Neural cell (in vitro differentiated cells): ENCODE data around the gene ZNF396. TPM values are rescaled to one million over a fixed set of nuclear protein-coding genes. Genes with fewer than 3 reads are reported as not detected.

Experiments used
- H2AFZ ChIP-seq: fragments of 200-600, 300-800 bp; sonication (generic), shearing (Covaris generic); 2 replicates; pipeline ENCODE4 v1.6.0; 2014; ENCODE audit warnings: low read depth, mild to moderate bottlenecking, antibody characterized with exemption, low read length, moderate library complexity
- H3F3A ChIP-seq: fragments of 200-600 bp; shearing (Covaris generic); 2 replicates; pipeline ENCODE4 v1.6.1; 2016; ENCODE audit warnings: mild to moderate bottlenecking, moderate library complexity, mixed read lengths, antibody characterized with exemption, low read length; ENCODE audit not compliant: insufficient read depth, poor library complexity, severe bottlenecking
- H3K27ac ChIP-seq: fragments of 200-600, 300-800 bp; sonication (generic), shearing (Covaris generic); 2 replicates; pipeline ENCODE4 v1.5.1; 2014; ENCODE audit warnings: mild to moderate bottlenecking, low read length, moderate library complexity
- H3K27me3 ChIP-seq: fragments of 300-800, 200-600 bp; sonication (generic), shearing (Covaris generic); 2 replicates; pipeline ENCODE4 v1.6.0; 2014; ENCODE audit warnings: mild to moderate bottlenecking, low read depth, low read length, moderate library complexity; ENCODE audit not compliant: insufficient read depth
- H3K36me3 ChIP-seq: fragments of 300-800, 200-600 bp; sonication (generic), shearing (Covaris generic); 2 replicates; pipeline ENCODE4 v1.5.1; 2014; ENCODE audit warnings: mild to moderate bottlenecking, antibody characterized with exemption, low read length, moderate library complexity; ENCODE audit not compliant: insufficient read depth
- H3K4me2 ChIP-seq: fragments of 300-800, 200-600 bp; sonication (generic), shearing (Covaris generic); 2 replicates; pipeline ENCODE4 v1.6.0; 2014; ENCODE audit warnings: mild to moderate bottlenecking, low read length
- H3K4me3 ChIP-seq: fragments of 300-800, 200-600 bp; sonication (generic), shearing (Covaris generic); 2 replicates; pipeline ENCODE4 v1.5.1; 2014; ENCODE audit warnings: mild to moderate bottlenecking, low read length, moderate library complexity
- H3K79me2 ChIP-seq: fragments of 200-600 bp; shearing (Covaris generic); replicated peaks from 2 replicates; pipeline ENCODE4 v1.6.0; 2014; ENCODE audit warnings: mild to moderate bottlenecking, low read length, moderate library complexity; ENCODE audit not compliant: insufficient read depth
- H3K9ac ChIP-seq: fragments of 300-800, 200-600 bp; sonication (generic), shearing (Covaris generic); 2 replicates; pipeline ENCODE4 v1.6.1; 2016; ENCODE audit warnings: mild to moderate bottlenecking, low read length, mixed read lengths
- H3K9me2 ChIP-seq: fragments of 200-600 bp; shearing (Covaris generic); 2 replicates; pipeline ENCODE4 v1.6.1; 2016; ENCODE audit warnings: mild to moderate bottlenecking, low read length, mixed read lengths; ENCODE audit not compliant: insufficient read depth
- H3K9me3 ChIP-seq: fragments of 200-600, 300-800 bp; sonication (generic), shearing (Covaris generic); 2 replicates; pipeline ENCODE4 v1.6.1; 2016; ENCODE audit warnings: mild to moderate bottlenecking, mixed run types, low read length, moderate library complexity, mixed read lengths
- H4K20me1 ChIP-seq: fragments of 200-600 bp; shearing (Covaris generic); 2 replicates; pipeline ENCODE4 v1.6.1; 2016; ENCODE audit warnings: mild to moderate bottlenecking, mixed run types; ENCODE audit not compliant: insufficient read depth
- EP300 ChIP-seq: fragments of 450-650 bp; conservative IDR thresholded peaks from 2 replicates; pipeline ENCODE4 v1.6.1; 2014; ENCODE audit warnings: antibody characterized with exemption, mild to moderate bottlenecking, moderate library complexity; ENCODE audit not compliant: poor library complexity, severe bottlenecking
- EZH2 ChIP-seq: fragments of 200-600, 300-800 bp; shearing (Covaris generic), sonication (generic); IDR thresholded peaks from 2 replicates; pipeline ENCODE4 v1.6.1; 2014; ENCODE audit warnings: antibody characterized with exemption, low read length, borderline replicate concordance, mild to moderate bottlenecking; ENCODE audit not compliant: insufficient read depth, poor library complexity, severe bottlenecking
- MXI1 ChIP-seq: fragments of 450-650 bp; conservative IDR thresholded peaks from 2 replicates; pipeline ENCODE4 v1.6.1; 2014; ENCODE audit warnings: antibody characterized with exemption, mild to moderate bottlenecking; ENCODE audit not compliant: poor library complexity, severe bottlenecking
- POLR2AphosphoS5 ChIP-seq: IDR thresholded peaks from 2 replicates; pipeline ENCODE4 v1.6.1; 2012
- RAD21 ChIP-seq: fragments of 450-650 bp; conservative IDR thresholded peaks from 2 replicates; pipeline ENCODE4 v1.6.1; 2014; ENCODE audit warnings: antibody characterized with exemption, mild to moderate bottlenecking, moderate library complexity
- REST ChIP-seq: IDR thresholded peaks from 2 replicates; pipeline ENCODE4 v1.6.1; 2012; ENCODE audit warnings: borderline replicate concordance
- SMC3 ChIP-seq: fragments of 450-650 bp; conservative IDR thresholded peaks from 2 replicates; pipeline ENCODE4 v1.6.1; 2014; ENCODE audit warnings: antibody characterized with exemption, mild to moderate bottlenecking, moderate library complexity; ENCODE audit not compliant: poor library complexity
- TAF1 ChIP-seq: IDR thresholded peaks from 2 replicates; pipeline ENCODE4 v1.6.1; 2012; ENCODE audit warnings: low read depth
- polyA plus RNA-seq: library from polyadenylated mRNA; depleted of rRNA; stranded (reverse); fragments of >200 nt; gene quantifications from 2 replicates; pipeline ENCODE4 v1.2.3, GENCODE V29; 2014
- TF ChIP-seq, protein P1 (sequence below): fragments of 450-650 bp; IDR thresholded peaks from 2 replicates; pipeline ENCODE4 v1.5.1; 2014; ENCODE audit warnings: antibody characterized with exemption, mild to moderate bottlenecking, moderate library complexity; ENCODE audit not compliant: poor library complexity, severe bottlenecking

The ZNF396 gene
- polyA plus RNA-seq, 1 donor from 2014 or later: 0.92 TPM

DNA sequence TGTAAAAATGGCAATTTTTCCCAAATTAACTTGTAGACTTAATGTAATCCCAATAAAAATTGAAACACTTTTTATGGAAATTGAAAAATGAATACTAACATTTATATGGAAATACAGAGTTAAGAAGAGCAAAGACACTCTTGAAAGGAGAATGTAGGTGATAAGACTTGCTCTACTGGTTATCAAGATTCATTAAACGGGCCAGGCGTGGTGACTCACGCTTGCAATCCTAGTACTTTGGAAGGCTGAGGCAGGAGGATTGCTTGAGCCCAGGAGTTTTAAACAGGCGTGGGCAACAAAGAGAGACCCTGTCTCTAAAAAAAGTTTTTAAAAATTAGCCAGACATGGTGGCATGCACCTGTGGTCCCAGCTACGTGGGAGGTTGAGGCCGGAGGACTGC is 29.5 kb upstream of the ZNF396 start:
- TF ChIP-seq TAF1 (no peak), POLR2AphosphoS5 (no peak), REST (no peak), SMC3 (no peak), EP300 (no peak), RAD21 (no peak), MXI1 (no peak), EZH2 (no peak)
- TF ChIP-seq, protein P1, sequence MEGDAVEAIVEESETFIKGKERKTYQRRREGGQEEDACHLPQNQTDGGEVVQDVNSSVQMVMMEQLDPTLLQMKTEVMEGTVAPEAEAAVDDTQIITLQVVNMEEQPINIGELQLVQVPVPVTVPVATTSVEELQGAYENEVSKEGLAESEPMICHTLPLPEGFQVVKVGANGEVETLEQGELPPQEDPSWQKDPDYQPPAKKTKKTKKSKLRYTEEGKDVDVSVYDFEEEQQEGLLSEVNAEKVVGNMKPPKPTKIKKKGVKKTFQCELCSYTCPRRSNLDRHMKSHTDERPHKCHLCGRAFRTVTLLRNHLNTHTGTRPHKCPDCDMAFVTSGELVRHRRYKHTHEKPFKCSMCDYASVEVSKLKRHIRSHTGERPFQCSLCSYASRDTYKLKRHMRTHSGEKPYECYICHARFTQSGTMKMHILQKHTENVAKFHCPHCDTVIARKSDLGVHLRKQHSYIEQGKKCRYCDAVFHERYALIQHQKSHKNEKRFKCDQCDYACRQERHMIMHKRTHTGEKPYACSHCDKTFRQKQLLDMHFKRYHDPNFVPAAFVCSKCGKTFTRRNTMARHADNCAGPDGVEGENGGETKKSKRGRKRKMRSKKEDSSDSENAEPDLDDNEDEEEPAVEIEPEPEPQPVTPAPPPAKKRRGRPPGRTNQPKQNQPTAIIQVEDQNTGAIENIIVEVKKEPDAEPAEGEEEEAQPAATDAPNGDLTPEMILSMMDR: no peak
- Histone ChIP-seq H4K20me1 (no peaks in the 10 kb centered on the region), H3K4me3 (no peak overlapping the region), H3K36me3 (no peaks in the 10 kb centered on the region), H3K4me2 (no peak overlapping the region), H3F3A (no peaks in the 10 kb centered on the region), H3K79me2 (no peaks in the 10 kb centered on the region), H3K9ac (no peak overlapping the region), H3K27me3 (no peaks in the 10 kb centered on the region), H3K27ac (no peak overlapping the region), H3K9me3 (no peaks in the 10 kb centered on the region), H2AFZ (no peak overlapping the region), H3K9me2 (no peaks in the 10 kb centered on the region)

DNA sequence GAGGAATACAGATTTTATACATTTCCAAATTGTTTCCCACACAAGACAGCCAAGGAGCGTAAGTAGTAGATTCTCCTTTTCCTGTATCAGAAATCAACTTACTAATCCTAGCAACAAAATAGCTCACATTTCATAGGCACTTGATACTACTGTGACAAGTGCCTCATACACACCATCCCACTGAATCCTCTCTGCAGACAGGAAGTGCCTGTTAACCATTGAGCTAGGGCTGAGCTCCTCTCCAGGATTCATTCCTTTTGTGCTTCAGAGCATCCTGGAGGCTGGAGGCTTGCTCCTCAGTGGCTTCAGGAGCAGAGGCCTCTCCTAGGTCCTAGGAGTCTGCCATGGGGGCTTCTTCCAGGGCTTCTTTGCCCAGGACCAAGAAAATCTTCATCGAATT is 20.8 kb upstream of the ZNF396 start:
- TF ChIP-seq REST (no peak), MXI1 (no peak), POLR2AphosphoS5 (no peak), RAD21 (no peak), EZH2 (no peak), TAF1 (no peak), SMC3 (no peak), EP300 (no peak)
- TF ChIP-seq, protein P1: no peak
- H3K9me3 ChIP-seq: no peaks in the 10 kb centered on the region
- no peaks in the 10 kb centered on the region for H3K79me2 ChIP-seq
- H3K4me3 ChIP-seq: no peak overlapping the region
- no peak overlapping the region for H3K9ac ChIP-seq
- no peaks in the 10 kb centered on the region for H3K9me2 ChIP-seq
- H3F3A ChIP-seq: no peaks in the 10 kb centered on the region
- H2AFZ ChIP-seq: no peak overlapping the region
- no peaks in the 10 kb centered on the region for H3K36me3 ChIP-seq
- no peaks in the 10 kb centered on the region for H4K20me1 ChIP-seq
- no peaks in the 10 kb centered on the region for H3K27me3 ChIP-seq
- H3K27ac ChIP-seq: no peak overlapping the region
- H3K4me2 ChIP-seq: no peak overlapping the region
